GM18870 (cell line): ENCODE data around the gene INPP5D.

Source experiments
- ATAC-seq: cut with Tn5 transposase; IDR thresholded peaks from one replicate; pipeline ENCODE4 v1.9.1; 2021; ENCODE audit warnings: moderate library complexity; ENCODE audit not compliant: unreplicated experiment

The INPP5D gene

DNA sequence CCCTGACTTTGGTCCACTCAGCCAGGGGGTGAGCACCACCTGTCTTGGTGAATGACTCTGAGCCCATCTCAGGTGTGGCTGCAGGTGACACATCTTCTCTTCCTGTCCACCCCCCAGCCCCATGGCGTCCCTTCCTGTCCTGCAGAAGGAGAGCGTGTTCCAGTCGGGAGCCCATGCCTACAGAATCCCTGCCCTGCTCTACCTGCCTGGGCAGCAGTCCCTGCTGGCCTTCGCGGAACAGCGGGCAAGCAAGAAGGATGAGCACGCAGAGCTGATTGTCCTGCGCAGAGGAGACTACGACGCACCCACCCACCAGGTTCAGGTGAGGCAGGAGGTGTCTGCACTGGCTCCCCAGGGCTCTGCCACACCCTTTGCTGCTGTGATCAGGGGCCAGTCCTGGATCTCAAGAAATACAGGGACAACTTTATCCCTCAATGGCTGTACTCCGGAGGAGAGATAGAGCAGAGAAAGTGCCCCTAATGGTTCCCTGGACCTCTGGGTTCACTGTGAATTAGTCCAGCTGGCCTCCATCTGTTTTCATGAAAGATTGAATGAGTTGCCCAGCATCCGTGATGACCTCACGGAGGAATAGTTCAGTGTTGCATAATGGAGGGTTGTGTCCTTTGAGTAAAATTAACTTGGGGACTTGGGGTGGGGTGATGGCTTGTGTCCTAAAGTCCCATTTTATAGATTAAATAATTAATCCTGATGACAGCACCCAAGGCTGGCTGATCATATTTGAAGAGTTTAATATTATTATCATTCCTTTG is 27.4 kb upstream of the INPP5D start, which contains the start of gene NEU2:
NEU2 (plus strand) TSS at position 122 of the 770 bp plus-strand sequence; CDS start at position 122, 0 bp downstream.
- no peak for ATAC-seq

GRCh38 chr2:233033672-233034071 is 26.5 kb upstream of the INPP5D start:
- ATAC-seq, result no peak

- no peak for ATAC-seq
Measured at GRCh38 chr2:233034091-233034882, 25.9 kb upstream of the INPP5D start.

GRCh38 chr2:233035426-233036161 is 24.5 kb upstream of the INPP5D start:
- no peak for ATAC-seq

DNA sequence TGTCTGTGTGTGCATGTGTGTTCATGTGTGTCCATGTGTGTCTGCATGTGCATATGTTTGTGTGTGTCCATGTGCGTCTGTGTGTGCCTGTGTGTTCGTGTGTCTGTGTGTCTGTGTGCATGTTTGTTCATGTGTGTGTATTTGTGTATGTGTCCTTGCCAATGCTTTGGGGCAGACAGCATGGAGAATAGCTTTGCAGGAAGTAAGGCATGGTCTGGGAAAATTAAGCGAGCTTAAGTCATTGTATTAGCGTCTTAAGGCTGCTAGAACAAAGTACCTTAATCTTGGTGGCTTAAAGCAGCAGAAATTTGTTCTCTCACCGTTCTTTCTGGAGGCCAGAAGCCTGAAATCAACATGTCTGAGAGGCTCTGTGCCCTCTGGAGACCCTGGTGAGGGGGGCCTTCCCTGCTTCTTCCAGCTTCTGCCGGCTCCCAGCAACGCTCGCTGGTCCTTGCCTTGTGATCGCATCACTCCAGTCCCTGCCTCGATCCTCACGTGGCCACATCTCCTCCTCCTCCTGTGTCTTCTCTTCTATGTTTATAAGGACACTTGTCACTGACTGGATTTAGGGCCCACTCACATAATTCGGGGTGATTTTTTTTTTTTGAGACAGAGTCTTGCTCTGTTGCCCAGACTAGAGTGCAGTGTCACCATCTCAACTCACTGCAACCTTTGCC is 23.8 kb upstream of the INPP5D start:
- no peak for ATAC-seq

GRCh38 chr2:233037078-233037477 is 23.1 kb upstream of the INPP5D start:
- no peak for ATAC-seq

GRCh38 chr2:233039212-233039845 is 20.8 kb upstream of the INPP5D start:
- ATAC-seq, result no peak

DNA sequence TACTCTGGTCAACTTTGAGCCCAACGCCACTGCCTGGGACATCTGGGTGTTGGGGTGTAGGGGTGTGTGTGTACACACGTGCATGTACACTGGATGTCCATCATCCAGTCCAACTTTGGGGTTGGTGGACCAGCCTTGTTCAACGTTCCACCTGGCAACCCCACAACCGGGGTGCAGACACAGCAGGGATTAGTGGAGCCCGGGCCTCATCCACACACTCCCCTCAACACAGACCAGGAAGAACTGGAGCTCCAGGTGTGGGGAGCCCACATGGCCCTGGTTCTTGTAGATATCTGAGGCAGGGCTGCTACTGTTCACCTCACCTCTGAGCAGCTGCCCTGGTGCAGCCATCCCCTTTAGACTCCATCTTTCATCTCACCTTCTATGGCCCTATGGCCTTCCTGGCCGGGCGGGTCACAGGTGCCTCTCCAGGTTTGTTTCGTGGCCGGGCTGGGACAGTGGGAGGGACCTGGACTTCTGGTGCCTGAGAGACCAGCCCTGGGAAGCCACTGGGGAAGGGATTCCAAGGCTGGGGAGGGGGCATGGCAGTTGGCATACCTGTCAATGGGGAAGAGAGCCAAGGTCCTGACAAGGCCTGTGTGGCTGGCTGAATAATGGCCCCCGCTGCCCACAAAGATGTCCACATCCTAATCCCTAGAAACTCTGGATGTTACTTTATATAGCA is 20.2 kb upstream of the INPP5D start:
- ATAC-seq, result no peak

- ATAC-seq, result no peak
Measured at GRCh38 chr2:233040571-233040970, 19.6 kb upstream of the INPP5D start.

DNA sequence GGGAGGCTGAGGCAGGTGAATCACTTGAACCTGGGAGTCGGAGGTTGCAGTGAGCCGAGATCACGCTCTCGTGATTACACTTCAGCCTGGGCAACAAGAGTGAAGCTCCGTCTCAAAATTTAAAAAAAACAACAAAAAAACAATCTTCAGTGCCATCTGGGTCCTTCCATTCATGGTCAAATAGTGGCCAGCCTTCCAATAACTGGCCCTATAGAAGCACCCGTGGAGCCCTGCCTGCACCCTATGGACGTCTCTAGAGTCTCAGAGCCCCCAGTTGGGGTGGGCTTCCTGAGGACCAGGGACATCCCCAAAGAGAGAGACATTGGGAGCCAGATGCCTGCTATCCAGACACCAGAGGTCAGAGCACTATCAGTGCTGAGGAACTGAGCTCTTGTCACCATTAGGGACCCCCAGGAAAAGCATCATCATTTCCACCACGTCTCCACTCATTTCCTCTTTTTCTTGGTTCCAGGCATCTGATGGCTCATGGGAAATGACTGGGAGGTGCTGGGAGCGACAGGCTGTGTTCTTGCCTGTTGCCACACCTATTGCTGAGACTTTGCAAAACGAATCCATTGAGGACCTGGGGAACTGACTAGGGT is 18.3 kb upstream of the INPP5D start:
- no peak for ATAC-seq

GRCh38 chr2:233042549-233042948 is 17.6 kb upstream of the INPP5D start:
- no peak for ATAC-seq

DNA sequence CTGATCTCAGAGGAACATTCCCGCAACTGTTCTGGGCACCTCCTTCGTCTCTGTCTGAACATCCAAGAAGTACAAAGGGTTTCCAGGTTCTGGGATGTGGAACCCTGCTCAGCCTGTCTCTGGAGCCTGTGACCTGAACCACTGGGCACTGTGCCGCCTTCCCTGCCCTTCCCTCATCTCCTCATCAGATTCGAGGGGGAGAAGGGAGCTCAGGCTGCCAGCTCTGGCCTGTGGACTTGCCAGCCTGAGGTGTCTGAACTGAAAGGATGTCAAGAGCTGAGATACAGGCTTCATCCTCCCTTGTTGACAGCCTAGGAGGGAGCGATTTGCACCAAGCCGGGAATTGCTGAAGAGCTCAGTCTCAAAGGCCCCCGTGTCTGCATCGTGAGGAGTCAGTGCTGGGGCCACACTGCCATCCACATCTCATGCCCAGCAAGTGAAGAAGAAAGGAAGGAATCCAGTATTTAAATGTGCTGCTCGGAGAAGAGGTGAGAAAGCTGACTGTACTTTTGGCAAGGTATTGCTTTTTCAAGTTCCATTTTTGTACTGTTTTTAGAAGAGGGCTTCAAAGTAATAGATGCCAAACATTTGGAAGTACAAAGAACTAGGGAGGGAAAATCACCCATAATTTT is 15.1 kb upstream of the INPP5D start:
- ATAC-seq, result no peak

DNA sequence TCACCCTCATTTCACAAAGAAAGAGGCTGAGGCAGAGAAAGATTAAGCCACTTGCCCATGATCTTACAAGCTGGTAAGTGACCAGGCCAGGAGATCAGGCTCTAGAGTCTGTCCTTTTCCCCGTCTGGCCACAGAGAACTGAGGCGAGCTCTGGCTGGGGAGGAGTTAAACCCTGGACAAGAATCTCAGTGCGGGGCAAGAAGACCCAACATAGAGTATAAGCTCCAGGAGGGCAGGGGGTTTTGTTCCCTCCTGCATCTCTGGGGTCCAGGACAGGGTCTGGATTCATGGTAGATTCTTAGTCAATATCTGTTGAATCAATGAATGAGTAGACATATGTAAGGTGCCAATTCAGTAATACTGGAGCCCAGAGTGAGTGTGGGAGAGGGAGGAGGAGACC is 12.9 kb upstream of the INPP5D start:
- ATAC-seq, result no peak

DNA sequence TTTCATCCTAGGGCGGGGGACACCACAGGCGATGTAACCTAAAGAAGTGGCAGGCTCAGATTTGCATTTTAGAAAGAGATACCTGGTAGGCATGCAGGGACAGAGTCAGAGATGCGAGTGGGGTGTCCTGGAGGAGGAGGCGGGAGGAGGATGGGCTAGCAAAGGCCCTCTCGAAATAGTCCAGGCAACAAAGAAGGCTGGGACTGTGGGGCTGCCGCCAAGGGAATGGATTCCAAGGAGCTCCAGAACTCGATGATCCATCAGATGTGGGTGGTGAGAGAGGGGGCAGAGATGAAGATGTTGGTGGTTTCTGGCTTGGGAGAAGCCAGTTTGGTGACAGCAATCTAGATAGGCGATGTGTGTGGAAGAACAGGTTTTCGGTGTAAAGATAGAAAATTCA is 12.5 kb upstream of the INPP5D start:
- ATAC-seq, result no peak

- ATAC-seq, result no peak
Measured at GRCh38 chr2:233048569-233049193, 11.5 kb upstream of the INPP5D start.

DNA sequence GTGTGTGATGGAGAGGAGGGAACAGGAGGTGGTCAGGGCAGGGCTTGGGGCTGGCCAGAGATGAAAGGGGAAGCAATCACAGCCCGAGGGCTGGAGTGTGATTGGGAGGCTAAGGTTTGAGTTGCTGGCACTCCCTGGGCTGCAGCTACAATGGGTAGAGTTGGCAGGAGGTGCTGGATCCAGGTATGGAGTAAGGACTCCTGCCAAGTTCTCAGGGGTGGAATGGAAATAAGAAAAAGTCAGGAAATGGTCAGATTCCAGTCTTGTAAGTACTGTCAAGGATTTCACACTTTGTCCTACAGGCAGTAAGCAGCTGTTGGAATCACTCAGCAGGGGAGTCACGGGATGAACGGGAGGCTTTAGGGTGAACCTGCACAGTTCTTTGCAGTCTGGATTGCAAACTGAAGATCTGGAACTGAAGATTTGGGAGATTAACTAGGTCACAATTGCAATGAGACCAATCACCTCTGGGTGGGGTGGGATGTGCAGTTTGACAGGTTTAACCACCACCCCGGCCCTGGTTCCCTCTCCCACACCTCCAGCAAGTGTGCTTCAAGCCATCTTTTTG is 10.9 kb upstream of the INPP5D start:
- no peak for ATAC-seq

DNA sequence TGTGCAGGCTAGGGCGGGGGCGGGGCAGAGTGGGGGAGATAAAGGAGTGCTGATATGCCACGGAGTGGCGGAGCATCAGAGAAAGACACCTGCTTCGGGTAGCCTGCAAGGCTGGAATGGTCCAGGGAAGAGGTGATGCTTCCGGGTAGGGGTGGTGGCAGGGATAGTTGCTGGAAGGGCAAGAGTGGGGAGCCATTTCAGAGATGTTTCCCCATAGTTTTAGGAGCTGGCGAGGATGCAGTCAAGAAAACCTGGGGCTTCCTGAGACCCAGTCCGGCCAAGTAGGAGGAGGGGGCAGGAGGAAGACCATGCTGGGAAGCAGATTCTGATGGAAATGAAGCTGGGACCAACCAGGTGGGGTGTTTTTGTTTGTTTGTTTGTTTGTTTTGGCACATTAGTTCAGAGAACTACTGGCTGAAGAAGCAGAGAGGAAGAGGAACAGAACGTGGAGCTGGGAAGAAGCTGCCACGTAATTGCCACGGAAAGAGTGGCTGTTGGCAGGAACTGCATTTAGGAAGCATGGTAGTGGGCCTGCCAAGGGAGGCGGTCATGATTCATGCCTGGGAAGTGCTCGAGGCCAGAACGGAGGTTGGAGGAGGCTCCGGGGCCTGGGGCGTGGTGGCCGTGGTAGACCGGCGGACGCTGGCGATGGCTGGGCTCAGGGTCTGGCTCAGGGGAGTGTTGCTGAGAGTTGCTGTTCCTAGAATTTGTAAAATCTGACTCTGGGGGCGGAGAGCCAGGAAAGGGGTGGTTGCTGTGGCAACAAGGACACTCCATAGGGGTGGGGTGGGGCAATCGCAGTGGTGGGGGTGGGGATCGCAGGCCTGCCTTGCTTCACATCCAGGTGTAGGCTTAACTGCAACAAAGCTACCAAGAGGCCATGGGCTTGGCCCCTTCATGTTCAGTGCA is 8.6 kb upstream of the INPP5D start:
- no peak for ATAC-seq
